D341Med (cell line): ENCODE results near the gene BAHCC1.

ENCODE experiments used
- DNase-seq: peaks from one replicate; pipeline ENCODE4 v3.0.0; 2012; ENCODE audit warnings: low spot score

The BAHCC1 gene

GRCh38 chr17:81367171-81367570 lies 28.1 kb upstream of the BAHCC1 start:
- DNase-seq: no peak

- no peak for DNase-seq
Measured at GRCh38 chr17:81368161-81369022, 26.9 kb upstream of the BAHCC1 start.

GRCh38 chr17:81370294-81370693 lies 25.0 kb upstream of the BAHCC1 start:
- DNase-seq: no peak

- DNase-seq: no peak
Measured at GRCh38 chr17:81371910-81372760, 23.1 kb upstream of the BAHCC1 start.

- no peak for DNase-seq
Measured at GRCh38 chr17:81373536-81374160, 21.6 kb upstream of the BAHCC1 start.

DNA sequence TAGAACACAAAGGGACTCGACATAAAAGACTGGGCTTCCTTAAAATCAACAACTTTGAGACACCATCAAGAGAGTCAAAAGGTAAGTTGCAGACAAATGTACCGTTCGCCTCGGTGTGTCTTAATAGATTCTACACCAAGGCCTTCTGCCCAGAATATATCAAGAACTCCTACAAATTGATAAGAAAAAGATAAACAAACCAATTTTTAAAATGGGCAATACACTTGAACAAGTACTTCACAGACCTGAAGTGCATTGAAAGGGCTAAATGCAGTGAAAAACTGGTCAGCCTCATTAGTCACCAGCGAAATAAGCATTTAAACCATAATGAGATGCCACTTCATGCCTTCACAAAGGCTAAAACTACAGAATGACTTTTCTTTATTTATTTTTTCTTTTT lies 20.4 kb upstream of the BAHCC1 start:
- no peak for DNase-seq

GRCh38 chr17:81376946-81377714 lies 18.1 kb upstream of the BAHCC1 start:
- no peak for DNase-seq

DNA sequence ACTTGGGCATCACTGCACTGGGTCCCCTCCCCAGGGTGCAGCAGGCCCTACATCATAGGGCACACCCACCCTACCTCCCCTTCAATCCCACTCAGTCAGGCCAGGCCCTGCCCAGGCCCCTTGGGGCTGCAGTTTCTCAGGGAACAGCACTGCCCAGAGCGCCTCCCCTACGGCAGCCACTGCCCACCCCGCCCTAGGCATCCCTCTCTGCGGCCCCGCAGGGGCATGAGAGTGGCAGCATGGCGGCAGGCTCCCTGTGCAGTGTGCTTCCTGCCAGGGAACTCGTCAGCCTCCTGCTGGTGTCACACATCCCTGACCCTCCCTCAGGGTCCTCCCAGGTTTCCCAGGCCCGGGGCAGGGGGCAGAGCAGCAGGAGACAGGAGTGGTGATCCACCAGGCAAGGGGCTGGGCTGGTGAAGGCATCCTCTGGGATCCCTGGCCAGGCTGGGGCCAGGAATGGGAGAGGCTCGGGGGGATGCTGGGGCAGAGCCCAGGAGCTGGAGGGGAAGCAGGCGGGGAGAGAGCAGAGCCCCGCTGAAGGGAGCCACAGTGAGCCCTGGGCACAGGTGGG lies 16.2 kb upstream of the BAHCC1 start:
- no peak for DNase-seq

DNA sequence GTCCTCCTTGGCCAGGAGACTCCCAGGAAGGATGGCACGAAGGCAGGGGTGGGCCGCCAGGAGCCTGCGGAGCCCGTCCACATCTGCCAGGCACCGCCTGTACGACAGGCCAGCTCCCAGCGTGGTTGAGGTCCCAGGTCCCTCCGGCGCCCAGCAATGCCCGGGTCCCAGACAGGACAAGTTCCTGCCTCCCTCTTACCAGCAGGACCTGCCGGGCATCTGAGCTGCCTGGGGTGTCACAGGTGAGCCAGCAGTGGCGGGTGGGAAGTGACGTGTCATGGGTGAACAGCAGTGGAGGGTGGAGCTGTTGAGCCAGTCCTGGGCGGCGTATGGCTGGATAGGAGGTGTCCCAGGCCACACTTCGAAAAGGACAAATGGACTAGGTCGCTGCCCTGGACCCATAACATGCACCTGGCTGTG lies 15.7 kb upstream of the BAHCC1 start:
- no peak for DNase-seq

DNA sequence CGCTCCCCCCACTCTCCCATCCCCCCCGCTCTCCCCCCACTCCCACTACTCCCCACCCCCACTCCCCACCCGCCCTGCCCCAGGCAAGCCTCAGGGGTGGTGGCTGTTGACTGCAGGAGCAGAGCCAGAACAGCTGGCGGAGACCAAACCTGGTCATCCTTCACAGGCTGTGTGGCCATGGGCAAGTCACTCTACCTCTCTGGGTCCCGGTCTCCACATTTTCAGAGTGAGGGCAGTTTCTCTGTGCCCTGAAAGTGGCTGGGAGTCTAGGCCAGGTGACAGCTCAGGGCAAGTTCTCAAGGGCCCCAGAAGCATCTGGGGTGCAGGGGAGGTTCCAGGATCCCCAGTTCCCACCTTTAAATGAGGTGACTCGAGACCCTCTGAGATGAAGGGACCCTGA lies 15.1 kb upstream of the BAHCC1 start:
- no peak for DNase-seq

GRCh38 chr17:81380666-81381518 lies 14.4 kb upstream of the BAHCC1 start:
- no peak for DNase-seq

DNA sequence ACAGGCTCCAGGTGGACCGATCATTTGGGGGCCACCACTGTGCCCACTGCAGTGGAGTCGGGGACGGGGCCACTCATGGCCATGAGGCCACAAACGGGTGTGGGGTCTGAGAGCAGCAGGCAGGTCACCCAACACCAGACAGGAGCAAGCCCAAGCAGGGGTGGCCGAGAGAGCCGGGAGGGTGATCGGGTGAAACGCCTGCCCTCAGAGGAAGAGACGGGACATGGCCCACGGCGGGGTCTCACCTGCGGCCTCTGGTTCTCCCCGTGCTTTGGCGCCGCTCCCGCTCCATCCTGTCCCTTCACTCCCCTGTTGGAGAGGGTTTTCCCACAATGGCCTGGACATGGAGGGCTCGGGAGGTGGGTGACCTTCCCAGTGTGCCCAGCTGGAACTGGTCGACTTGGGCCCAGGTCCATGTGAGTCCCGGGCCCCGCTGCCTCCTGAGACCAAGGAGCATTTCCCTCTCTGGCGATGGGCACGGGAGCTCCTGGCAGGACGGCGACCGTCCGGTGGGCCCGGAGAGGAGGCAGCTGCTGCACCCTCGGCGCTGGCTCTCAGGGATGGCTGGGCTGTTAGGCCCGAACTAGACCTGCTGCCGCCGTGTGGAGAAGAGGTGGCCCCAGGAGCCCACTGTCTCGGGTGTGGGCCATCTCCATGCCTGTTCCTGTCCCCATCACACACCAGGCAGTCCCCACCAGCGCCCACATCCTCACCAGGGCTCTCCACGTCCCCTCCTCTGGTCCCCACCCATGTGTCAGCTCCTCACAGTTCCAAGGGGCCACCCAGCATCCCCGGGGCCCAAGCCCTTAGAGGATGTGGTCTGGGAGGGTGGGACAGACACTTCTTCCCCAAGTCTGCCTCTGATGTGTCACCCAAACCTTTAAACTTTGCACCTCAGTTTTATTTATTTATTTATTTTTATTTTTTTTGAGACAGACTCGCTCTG lies 13.4 kb upstream of the BAHCC1 start:
- no peak for DNase-seq

DNA sequence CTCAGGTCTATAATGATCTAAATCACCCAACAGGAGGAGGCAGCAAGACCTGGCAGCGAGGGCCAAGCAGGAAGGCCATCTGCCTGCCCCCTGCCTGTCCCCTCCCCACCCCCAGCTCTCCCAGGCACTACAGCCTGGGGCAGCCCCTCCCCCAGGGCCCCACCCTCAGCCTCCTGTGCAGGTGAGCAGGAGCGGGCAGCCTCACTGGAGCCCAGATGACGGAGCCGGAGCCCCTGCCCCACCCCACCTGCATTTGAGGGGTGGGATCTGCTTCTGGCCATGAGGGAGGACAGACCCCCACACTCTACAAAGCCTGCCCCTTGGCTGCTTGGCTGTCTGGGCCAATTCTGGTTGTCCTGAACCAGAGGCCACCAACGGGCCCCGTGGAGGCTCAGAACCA lies 12.4 kb upstream of the BAHCC1 start:
- no peak for DNase-seq

- DNase-seq: no peak
Measured at GRCh38 chr17:81383504-81384421, 11.5 kb upstream of the BAHCC1 start.

GRCh38 chr17:81384929-81385319 lies 10.3 kb upstream of the BAHCC1 start:
- DNase-seq: no peak

GRCh38 chr17:81385320-81386111 lies 9.7 kb upstream of the BAHCC1 start:
- no peak for DNase-seq

DNA sequence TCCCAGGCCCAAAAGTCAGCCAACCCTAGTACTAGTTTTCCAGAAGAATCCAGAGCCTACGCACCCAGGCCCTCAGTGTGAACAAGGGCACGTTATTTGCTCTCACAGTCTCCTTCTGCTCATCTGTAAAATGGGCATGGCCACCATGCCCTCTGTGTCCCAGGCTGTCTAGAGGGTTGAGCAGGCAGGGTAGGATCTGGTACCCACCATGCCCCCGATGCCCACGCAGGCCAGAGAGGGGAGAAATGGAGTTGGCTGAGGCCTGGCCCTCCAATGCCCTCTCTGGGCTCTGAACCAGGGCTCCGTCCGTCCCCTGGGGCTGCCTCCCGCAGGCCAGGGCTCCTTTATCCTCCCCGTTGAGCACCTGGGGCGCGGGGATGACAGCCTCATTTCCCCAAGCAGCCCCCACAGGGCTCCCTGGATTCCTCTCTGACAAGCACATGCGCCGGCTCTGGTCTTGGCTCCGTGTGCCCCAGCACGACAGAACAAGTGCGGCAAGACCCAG lies 9.1 kb upstream of the BAHCC1 start:
- DNase-seq: no peak
